HUES6 (cell line): Measurements from ENCODE around the gene ZNF267.
"Not testable (repeated sequence)": the region's sequence is repeated elsewhere in the genome, so short reads cannot be mapped to it uniquely, and the experiment has no call there.

ENCODE experiments used
- H3K27ac ChIP-seq: 2 replicates; pipeline ENCODE4 v1.7.0; 2013; ENCODE audit warnings: low read depth, mild to moderate bottlenecking, low read length, inconsistent platforms
- H3K27me3 ChIP-seq: 2 replicates; pipeline ENCODE4 v1.6.1; 2013; ENCODE audit warnings: low read length; ENCODE audit not compliant: control insufficient read depth, insufficient read depth
- H3K36me3 ChIP-seq: 2 replicates; pipeline ENCODE4 v1.6.1; 2013; ENCODE audit warnings: low read length; ENCODE audit not compliant: control insufficient read depth, insufficient read depth
- H3K4me1 ChIP-seq: 2 replicates; pipeline ENCODE4 v1.6.1; 2013; ENCODE audit warnings: low read length; ENCODE audit not compliant: control insufficient read depth, insufficient read depth
- H3K4me3 ChIP-seq: 2 replicates; pipeline ENCODE4 v1.5.1; 2013; ENCODE audit warnings: low read depth, low read length
- H3K9ac ChIP-seq: one replicate; pipeline ENCODE4 v1.6.1; 2013; ENCODE audit warnings: mild to moderate bottlenecking, low read length
- H3K9me3 ChIP-seq: 2 replicates; pipeline ENCODE4 v1.6.1; 2013; ENCODE audit warnings: low read depth, low read length; ENCODE audit not compliant: control insufficient read depth, insufficient read depth

Gene ZNF267

GRCh38 chr16:31879937-31880321 lies 6.3 kb downstream of the ZNF267 start:
- Histone ChIP-seq H3K4me3 (no peak overlapping the region), H3K27ac (no peak overlapping the region), H3K36me3 (peaks cover 59% of the 10 kb centered on the region), H3K27me3 (no peaks in the 10 kb centered on the region), H3K4me1 (peaks cover 8% of the 10 kb centered on the region), H3K9me3 (peaks cover 4% of the 10 kb centered on the region; the same call in 1 of the 2 replicates), H3K9ac (no peak overlapping the region)

DNA sequence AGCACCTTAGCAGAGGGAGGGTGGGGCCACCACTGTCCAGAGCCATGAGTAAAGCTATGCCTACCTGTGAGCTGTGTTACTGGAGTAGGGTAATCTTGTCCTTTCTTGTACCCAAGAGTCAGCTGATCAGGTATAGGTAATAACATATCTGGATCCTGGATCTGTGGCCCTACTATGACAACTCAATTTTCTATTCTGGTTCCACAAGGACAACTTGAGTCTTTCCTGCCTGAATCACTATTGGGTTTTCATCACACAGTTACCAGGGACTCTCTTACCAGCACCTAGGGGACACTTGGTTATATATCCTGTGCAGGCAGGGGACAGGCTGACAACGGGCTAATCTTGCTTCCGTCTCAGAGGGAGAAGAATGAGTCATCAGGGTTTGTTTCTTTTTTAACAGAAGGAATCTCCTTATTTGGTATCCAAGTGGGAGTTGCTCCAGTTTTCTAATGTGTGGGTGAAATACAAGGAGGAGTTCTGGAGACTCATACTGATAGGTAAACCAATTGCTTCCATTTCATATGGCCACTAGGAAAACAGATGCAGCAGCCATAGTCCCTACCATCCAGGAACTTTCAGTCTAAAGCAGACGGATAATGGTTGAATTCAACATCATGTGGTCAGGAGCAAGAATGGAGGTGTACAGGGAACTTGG lies 6.8 kb downstream of the ZNF267 start:
- H3K9me3 ChIP-seq, result peaks cover 4% of the 10 kb centered on the region; the same call in 1 of the 2 replicates
- H3K9ac ChIP-seq, result no peak overlapping the region
- peaks cover 8% of the 10 kb centered on the region for H3K4me1 ChIP-seq
- peaks cover 64% of the 10 kb centered on the region for H3K36me3 ChIP-seq
- H3K27me3 ChIP-seq, result no peaks in the 10 kb centered on the region
- no peak overlapping the region for H3K27ac ChIP-seq
- H3K4me3 ChIP-seq, result no peak overlapping the region

DNA sequence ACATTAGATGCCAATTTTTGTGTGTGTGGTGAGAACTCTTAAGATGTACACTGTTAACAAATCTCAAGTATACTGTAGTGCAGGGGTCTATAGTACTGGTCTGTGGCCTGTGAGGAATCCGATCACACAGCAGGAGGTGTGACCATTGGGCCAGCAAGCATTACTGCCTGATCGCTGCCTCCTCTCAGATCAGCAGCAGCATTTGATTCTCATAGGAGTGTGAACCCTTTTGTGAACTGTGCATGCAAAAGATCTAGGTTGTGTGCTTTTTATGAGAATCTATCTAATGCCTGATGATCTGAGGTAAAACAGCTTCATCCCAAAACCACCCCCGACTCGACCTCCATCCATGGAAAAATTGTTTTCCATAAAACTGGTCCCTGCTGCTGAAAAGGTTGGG lies 12.6 kb downstream of the ZNF267 start:
- H3K9ac ChIP-seq, result no peak overlapping the region
- H3K4me3 ChIP-seq, result no peak overlapping the region
- H3K9me3 ChIP-seq, result peaks cover 24% of the 10 kb centered on the region; the same call in 1 of the 2 replicates
- H3K4me1 ChIP-seq, result no peaks in the 10 kb centered on the region
- H3K36me3 ChIP-seq, result peaks cover 84% of the 10 kb centered on the region
- no peak overlapping the region for H3K27ac ChIP-seq
- H3K27me3 ChIP-seq, result no peaks in the 10 kb centered on the region

GRCh38 chr16:31888735-31889134 lies 15.1 kb downstream of the ZNF267 start:
- Histone ChIP-seq H3K4me1 (no peaks in the 10 kb centered on the region), H3K27me3 (no peaks in the 10 kb centered on the region), H3K36me3 (peaks cover 96% of the 10 kb centered on the region), H3K9me3 (peaks cover 31% of the 10 kb centered on the region; the same call in 1 of the 2 replicates), H3K4me3 (no peak overlapping the region), H3K27ac (no peak overlapping the region), H3K9ac (no peak overlapping the region)

DNA sequence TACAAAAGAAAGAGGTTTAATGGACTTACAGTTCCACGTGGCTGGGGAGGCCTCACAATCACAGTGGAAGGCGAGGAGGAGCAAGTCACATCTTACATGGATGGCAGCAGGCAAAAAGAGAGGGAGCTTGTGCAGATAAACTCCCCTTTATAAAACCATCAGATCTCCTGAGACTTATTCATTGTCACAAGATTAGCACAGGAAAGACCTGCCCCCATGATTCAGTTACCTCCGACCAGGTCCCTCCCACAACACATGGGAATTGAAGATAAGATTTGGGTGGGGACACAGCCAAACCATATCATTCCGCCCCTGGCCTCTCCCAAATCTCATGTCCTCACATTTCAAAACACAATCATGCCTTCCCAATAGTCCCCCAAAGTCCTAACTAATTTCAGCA lies 18.5 kb downstream of the ZNF267 start:
- not testable (repeated sequence) for H3K27ac ChIP-seq, H3K4me3 ChIP-seq, H3K27me3 ChIP-seq, H3K9ac ChIP-seq, H3K4me1 ChIP-seq
- Histone ChIP-seq H3K36me3 (peaks cover 95% of the 10 kb centered on the region), H3K9me3 (peaks cover 50% of the 10 kb centered on the region)

GRCh38 chr16:31893824-31894223 lies 20.2 kb downstream of the ZNF267 start:
- Histone ChIP-seq H3K36me3 (peaks cover 86% of the 10 kb centered on the region), H3K9me3 (peaks cover 58% of the 10 kb centered on the region), H3K9ac (no peak overlapping the region), H3K4me1 (no peaks in the 10 kb centered on the region), H3K27ac (no peak overlapping the region), H3K27me3 (no peaks in the 10 kb centered on the region), H3K4me3 (no peak overlapping the region)

- H3K27me3 ChIP-seq, result no peaks in the 10 kb centered on the region
- H3K4me1 ChIP-seq, result no peaks in the 10 kb centered on the region
- no peak overlapping the region for H3K27ac ChIP-seq
- H3K9ac ChIP-seq, result no peak overlapping the region
- peaks cover 45% of the 10 kb centered on the region for H3K9me3 ChIP-seq
- no peak overlapping the region for H3K4me3 ChIP-seq
- H3K36me3 ChIP-seq, result peaks cover 60% of the 10 kb centered on the region
These were observed 23.7 kb downstream of the ZNF267 start for GRCh38 chr16:31897283-31897682.

DNA sequence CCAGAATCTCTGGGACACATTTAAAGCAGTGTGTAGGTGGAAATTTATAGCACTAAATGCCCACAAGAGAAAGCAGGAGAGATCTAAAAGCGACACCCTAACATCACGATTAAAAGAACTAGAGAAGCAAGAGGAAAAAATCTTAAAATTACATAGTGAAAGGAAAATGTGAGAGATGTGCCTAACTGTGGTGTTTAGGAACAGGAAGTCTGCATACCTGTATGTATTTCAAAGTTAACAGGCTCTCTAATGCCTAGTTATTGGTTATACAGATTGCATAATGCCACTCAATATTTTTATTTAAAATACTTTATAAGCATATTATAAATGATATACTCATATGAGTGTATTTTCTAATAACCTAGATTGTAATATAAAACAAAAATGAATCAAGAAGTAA lies 25.9 kb downstream of the ZNF267 start:
- Histone ChIP-seq H3K36me3 (peaks cover 38% of the 10 kb centered on the region), H3K27me3 (no peaks in the 10 kb centered on the region), H3K27ac (no peak overlapping the region), H3K9ac (no peak overlapping the region), H3K9me3 (peaks cover 35% of the 10 kb centered on the region), H3K4me1 (no peaks in the 10 kb centered on the region), H3K4me3 (no peak overlapping the region)

- not testable (repeated sequence) for H3K4me3 ChIP-seq, H3K4me1 ChIP-seq, H3K9ac ChIP-seq, H3K36me3 ChIP-seq, H3K27me3 ChIP-seq, H3K27ac ChIP-seq
- peaks cover 32% of the 10 kb centered on the region for H3K9me3 ChIP-seq
These were observed 31.0 kb downstream of the ZNF267 start for GRCh38 chr16:31904571-31904970.

DNA sequence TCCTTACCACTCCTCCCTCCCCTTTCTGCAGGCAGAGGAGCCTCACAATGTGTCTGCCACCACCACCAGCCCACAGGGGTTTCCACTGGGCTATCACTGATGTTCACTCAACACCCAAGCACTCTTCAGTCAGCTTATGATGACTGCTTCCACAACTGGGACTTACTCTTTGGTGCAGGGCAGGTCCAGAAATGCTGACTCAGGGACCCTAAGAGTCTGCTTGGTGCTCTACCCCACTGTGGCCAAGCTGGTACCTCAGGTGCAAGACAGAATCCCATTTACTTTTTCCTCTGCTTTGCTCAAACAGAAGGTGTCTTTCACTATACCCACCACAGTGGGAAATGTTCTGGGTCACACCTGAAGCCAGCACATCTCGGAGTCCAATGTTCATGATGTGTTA lies 40.1 kb downstream of the ZNF267 start:
- Histone ChIP-seq H3K9me3 (peaks cover 92% of the 10 kb centered on the region), H3K36me3 (peaks cover 41% of the 10 kb centered on the region), H3K9ac (no peak overlapping the region), H3K4me1 (no peaks in the 10 kb centered on the region), H3K27ac (no peak overlapping the region), H3K4me3 (no peak overlapping the region; the same call in 1 of the 2 replicates), H3K27me3 (no peaks in the 10 kb centered on the region)

DNA sequence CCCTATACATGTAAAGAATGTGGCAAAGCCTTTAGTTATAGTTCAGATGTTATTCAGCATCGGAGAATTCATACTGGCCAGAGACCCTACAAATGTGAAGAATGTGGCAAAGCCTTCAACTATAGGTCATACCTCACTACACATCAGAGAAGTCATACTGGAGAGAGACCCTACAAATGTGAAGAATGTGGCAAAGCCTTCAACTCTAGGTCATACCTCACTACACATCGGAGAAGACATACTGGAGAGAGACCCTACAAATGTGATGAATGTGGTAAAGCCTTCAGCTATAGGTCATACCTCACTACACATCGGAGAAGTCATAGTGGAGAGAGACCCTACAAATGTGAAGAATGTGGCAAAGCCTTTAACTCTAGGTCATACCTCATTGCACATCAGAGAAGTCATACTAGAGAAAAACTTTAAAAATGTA lies 42.5 kb downstream of the ZNF267 start:
- Histone ChIP-seq H3K27me3 (no peaks in the 10 kb centered on the region), H3K9me3 (peaks cover 96% of the 10 kb centered on the region), H3K27ac (no peak overlapping the region), H3K4me3 (no peak overlapping the region), H3K36me3 (peaks cover 39% of the 10 kb centered on the region), H3K4me1 (no peaks in the 10 kb centered on the region), H3K9ac (no peak overlapping the region)
